GM13976 (cell line): Measurements from ENCODE around the gene LGI4.
A peak's percentile ranks its signal among the peaks of the same experiment; 100 is the strongest.

Experiments
- DNase-seq: peaks from one replicate; pipeline ENCODE4 v3.0.0; 2012; ENCODE audit warnings: low spot score
- in situ Hi-C: fragments of 300-500 bp; cut with MboI; formaldehyde crosslinking; loops from one replicate; pipeline ENCODE4 v1.12.0; 2022; ENCODE audit warnings: low sequenced_read_pairs, mixed read lengths, inconsistent platforms; ENCODE audit not compliant: unreplicated experiment
- TF ChIP-seq, protein P1 (sequence below): IDR thresholded peaks from 2 replicates; pipeline ENCODE4 v1.5.1; 2012; ENCODE audit warnings: borderline replicate concordance, mild to moderate bottlenecking; ENCODE audit not compliant: insufficient read depth; ENCODE audit errors: extremely low read depth, missing control alignments, control extremely low read depth

Gene LGI4

DNA sequence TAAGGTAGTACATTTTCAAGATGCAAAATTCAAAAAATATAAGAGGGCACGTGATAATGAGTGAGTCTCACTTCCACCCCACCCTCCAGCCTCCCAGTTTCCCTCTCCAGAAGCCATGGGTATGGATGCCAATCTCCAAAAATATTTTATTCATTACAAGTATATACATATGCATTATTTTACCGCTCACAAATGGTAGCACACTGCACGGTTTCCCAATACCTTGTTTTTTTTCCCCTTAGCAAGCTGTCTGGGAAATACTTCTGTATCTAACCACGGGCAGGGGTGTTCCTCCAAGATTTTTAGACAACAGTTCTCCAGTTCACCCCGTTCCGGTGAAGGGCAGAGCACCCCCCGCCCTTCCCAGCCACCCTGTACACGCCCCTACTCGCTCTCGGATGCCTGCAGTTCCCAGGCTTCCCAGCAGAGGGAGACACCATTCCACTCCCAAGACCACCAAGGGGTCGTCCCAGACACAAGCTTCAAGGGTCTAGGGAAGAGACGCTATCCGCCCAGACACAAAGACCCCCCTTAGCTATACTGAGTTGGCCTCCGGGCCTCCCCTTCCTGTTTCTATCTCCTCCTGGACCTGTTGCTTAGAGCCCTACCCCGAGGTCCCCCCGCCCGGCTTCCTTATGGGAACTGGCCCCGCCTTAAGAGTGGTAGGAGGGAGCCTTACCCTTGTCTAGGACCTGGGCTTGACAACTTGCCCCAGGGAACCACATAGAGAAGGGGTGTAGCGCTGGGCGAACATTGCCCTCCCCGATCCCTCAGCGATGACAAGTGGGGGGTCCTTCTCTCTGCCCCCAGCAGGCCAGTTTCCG, 20.3 kb downstream of the LGI4 start:
- peak; percentile 89 for DNase-seq
- in situ Hi-C loops, result no loop called here
- TF ChIP-seq, protein P1, sequence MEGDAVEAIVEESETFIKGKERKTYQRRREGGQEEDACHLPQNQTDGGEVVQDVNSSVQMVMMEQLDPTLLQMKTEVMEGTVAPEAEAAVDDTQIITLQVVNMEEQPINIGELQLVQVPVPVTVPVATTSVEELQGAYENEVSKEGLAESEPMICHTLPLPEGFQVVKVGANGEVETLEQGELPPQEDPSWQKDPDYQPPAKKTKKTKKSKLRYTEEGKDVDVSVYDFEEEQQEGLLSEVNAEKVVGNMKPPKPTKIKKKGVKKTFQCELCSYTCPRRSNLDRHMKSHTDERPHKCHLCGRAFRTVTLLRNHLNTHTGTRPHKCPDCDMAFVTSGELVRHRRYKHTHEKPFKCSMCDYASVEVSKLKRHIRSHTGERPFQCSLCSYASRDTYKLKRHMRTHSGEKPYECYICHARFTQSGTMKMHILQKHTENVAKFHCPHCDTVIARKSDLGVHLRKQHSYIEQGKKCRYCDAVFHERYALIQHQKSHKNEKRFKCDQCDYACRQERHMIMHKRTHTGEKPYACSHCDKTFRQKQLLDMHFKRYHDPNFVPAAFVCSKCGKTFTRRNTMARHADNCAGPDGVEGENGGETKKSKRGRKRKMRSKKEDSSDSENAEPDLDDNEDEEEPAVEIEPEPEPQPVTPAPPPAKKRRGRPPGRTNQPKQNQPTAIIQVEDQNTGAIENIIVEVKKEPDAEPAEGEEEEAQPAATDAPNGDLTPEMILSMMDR, result peak; percentile 81

GRCh38 chr19:35112995-35113688, 21.7 kb downstream of the LGI4 start:
- TF ChIP-seq, protein P1, result no peak
- no peak for DNase-seq
- in situ Hi-C loops, result no loop called here

DNA sequence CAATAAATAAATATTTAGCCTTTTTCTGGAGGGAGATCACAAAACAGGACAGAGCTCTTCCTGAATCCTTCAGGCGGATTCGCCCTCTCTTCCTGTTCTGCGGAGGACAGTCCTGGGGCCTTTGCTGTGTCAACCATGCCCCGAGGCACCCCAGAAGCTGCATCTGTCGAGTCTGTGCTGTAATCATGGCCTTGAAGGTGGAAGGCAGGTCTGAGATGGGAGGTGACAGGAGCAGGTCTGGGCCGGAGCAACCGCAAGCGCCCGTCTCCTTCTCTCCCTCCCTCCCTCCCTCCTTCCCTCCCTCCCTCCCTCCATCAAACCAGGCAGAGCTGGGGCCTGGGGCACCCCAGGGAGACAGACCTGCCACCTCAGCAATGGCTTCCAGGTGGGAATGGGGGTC, 23.9 kb downstream of the LGI4 start:
- DNase-seq, result no peak
- in situ Hi-C loops, result no loop called here
- TF ChIP-seq, protein P1, result no peak

DNA sequence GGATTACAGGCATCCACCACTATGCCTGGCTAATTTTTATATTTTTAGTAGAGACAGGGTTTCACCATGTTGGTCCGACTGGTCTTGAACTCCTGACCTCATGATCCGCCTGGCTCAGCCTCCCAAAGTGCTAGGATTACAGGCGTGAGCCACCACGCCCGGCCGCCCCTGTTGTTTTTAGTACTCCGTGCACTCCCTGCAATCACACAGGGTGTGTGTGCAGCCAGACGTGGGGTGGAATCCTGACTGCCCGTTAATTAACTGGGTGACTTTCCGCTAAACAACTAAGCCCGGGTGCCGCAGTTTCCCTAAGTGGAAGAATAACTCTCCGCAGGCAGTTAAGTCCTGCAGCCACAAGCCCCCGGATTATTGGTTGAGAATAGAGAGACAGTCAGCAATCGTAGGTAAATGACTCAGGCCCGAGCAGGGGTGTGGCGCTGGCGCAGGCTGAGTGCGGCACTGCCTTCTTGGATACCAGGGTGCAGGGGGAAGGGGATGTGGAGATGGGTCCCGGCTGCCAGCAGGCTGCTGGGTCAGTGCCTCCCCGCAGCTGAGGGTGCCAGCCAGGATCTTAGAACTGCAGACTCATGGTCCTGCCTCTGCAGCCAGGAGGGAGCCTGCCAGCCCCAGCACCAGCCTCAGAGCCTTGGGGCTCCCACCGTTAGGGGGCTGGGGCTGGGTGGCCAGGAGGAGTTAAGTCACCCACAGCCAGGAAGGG, 25.3 kb downstream of the LGI4 start:
- no peak for DNase-seq
- TF ChIP-seq, protein P1, result no peak
- in situ Hi-C loops, result no loop called here

GRCh38 chr19:35108730-35109129, 26.1 kb downstream of the LGI4 start:
- in situ Hi-C loops, result no loop called here
- TF ChIP-seq, protein P1, result no peak
- no peak for DNase-seq

- in situ Hi-C loops, result no loop called here
- DNase-seq, result no peak
- TF ChIP-seq, protein P1, result no peak
Measured at GRCh38 chr19:35107545-35107944, 27.3 kb downstream of the LGI4 start.
